Body of pancreas (tissue), 4 donors: ENCODE measurements around the gene NOPCHAP1. TPM values are rescaled to one million over a fixed set of nuclear protein-coding genes. Genes with fewer than 3 reads are reported as not detected.
"Not testable (repeated sequence)": the region's sequence is repeated elsewhere in the genome, so short reads cannot be mapped to it uniquely, and the experiment has no call there.

ENCODE experiments used
- ATAC-seq: fragments of 150-250 bp; one replicate; pipeline ENCODE4 v1.9.1; 2016
- DNase-seq, 4 donors: peaks; one replicate each; pipeline ENCODE4 v3.0.0-alpha.2; 2019
- H3K27ac ChIP-seq, 4 donors: fragments of 200-600 bp; sonication (generic); 1 replicate in 3 of 4; 2 replicates in 1 of 4; pipeline versions ENCODE4 v1.5.1 to v1.6.1; 2016 to 2019; ENCODE audit warnings: mild to moderate bottlenecking in 1 of 4, mixed read lengths in 1 of 4, moderate library complexity in 1 of 4
- H3K27me3 ChIP-seq, 2 donors: fragments of 200-600 bp; sonication (generic); one replicate each; pipeline ENCODE4 v1.6.0; 2016; ENCODE audit warnings: mild to moderate bottlenecking in 1 of 2
- H3K36me3 ChIP-seq, 2 donors: fragments of 200-600 bp; sonication (generic); replicated peaks in 1 of 2; 2 replicates each; pipeline ENCODE4 v1.5.1; 2016; ENCODE audit warnings: low read depth in 2 of 2; ENCODE audit not compliant: insufficient read depth in 1 of 2
- H3K4me1 ChIP-seq: fragments of 200-600 bp; sonication (generic); one replicate; pipeline ENCODE4 v1.6.0; 2016
- H3K4me3 ChIP-seq, 2 donors: fragments of 200-600 bp; sonication (generic); 1 replicate in 1 of 2; 2 replicates in 1 of 2; pipeline ENCODE4 v1.5.1; 2016 to 2019
- H3K9me3 ChIP-seq, 3 donors: fragments of 200-600 bp; sonication (generic); 1 replicate in 2 of 3; 2 replicates in 1 of 3; pipeline ENCODE4 v1.5.1; 2016
- POLR2A ChIP-seq, 3 donors: fragments of 450-650 bp; IDR thresholded peaks; one replicate each; pipeline ENCODE4 v1.6.1; 2016; ENCODE audit warnings: antibody characterized with exemption in 3 of 3, mild to moderate bottlenecking in 2 of 3
- WGBS, 2 donors: methylation state at CpG; one replicate each; pipeline ENCODE4 v1.1.5; 2017; 5-methylcytosine and 5-hydroxymethylcytosine counted together
- intact Hi-C: fragments of 100-400 bp; cut with DNase I; formaldehyde crosslinking; loops from one replicate; pipeline ENCODE4 v1.15.1; 2023
- total RNA-seq, 2 donors: library from RNA; depleted of rRNA; stranded (reverse); fragments of >200 nt; gene quantifications; one replicate each; pipeline ENCODE4 v1.1.0, GENCODE V29; 2016
- TF ChIP-seq, protein P1 (sequence below), 7 experiments: fragments of 450-650 bp in 4 of 7; fragments of 200-600 bp in 3 of 7; sonication (generic) in 3 of 7; IDR thresholded peaks; one replicate each; pipeline ENCODE4 v1.5.1; 2016 to 2019; ENCODE audit warnings: antibody characterized with exemption in 7 of 7

Gene NOPCHAP1
- total RNA-seq, 2 donors from 2014 or later = 5.9 to 6.5 TPM

DNA sequence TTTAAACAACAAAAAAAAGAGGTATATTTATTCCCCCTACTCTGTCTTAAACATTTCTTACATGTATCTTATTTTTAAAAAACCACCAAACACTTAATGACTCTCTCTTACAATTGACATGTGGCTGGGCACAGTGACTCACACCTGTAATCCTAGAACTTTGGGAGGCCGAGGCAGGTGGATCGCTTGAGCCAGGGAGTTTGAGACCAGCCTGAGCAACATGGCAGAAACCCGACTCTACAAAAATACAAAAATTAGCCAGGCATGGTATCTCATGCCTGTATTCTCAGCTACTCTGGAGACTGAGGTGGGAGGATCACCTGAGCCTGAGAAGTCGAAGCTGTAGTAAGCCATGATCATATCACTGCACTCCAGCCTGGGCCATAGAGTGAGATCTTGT is 44.0 kb upstream of the NOPCHAP1 start:
- Histone ChIP-seq H3K36me3 (no peaks in the 10 kb centered on the region), H3K27ac (no peak overlapping the region), H3K4me3 (no peak overlapping the region), H3K27me3 (no peaks in the 10 kb centered on the region), H3K9me3 (no peaks in the 10 kb centered on the region), H3K4me1 (peaks cover 13% of the 10 kb centered on the region)
- TF ChIP-seq, protein P1, sequence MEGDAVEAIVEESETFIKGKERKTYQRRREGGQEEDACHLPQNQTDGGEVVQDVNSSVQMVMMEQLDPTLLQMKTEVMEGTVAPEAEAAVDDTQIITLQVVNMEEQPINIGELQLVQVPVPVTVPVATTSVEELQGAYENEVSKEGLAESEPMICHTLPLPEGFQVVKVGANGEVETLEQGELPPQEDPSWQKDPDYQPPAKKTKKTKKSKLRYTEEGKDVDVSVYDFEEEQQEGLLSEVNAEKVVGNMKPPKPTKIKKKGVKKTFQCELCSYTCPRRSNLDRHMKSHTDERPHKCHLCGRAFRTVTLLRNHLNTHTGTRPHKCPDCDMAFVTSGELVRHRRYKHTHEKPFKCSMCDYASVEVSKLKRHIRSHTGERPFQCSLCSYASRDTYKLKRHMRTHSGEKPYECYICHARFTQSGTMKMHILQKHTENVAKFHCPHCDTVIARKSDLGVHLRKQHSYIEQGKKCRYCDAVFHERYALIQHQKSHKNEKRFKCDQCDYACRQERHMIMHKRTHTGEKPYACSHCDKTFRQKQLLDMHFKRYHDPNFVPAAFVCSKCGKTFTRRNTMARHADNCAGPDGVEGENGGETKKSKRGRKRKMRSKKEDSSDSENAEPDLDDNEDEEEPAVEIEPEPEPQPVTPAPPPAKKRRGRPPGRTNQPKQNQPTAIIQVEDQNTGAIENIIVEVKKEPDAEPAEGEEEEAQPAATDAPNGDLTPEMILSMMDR (IDR thresholded peaks at IDR 0.05) = no peak
- no peak for TF ChIP-seq POLR2A (IDR thresholded peaks at IDR 0.05)
- no peak for DNase-seq
- intact Hi-C loops = no loop called here
- no peak for ATAC-seq
- 93 to 96% methylated on average over 4 of the region's 4 CpGs for WGBS, 2 donors

DNA sequence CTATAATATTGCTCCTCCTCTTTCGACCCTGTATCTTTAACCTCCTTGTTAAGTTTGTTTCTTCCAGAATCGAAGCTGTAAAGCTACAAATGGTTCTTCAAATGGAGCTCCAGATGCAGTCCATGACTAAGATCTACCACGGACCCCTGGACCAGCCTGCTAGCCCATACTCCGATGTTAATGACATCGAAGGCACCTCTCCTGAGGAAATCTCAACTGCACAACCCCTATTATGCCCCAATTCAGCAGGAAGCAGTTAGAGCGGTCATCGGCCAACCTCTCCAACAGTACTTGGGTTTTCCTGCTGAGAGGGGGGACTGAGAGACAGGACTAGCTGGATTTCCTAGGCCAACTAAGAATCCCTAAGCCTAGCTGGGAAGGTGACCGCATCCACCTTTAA is 42.7 kb upstream of the NOPCHAP1 start:
- ATAC-seq, H3K27me3 ChIP-seq, DNase-seq, intact Hi-C loops, H3K27ac ChIP-seq, H3K36me3 ChIP-seq, H3K9me3 ChIP-seq, H3K4me3 ChIP-seq: not testable (repeated sequence)
- WGBS, 2 donors = 95 to 96% methylated on average over 8 of the region's 8 CpGs
- peaks cover 19% of the 10 kb centered on the region for H3K4me1 ChIP-seq

DNA sequence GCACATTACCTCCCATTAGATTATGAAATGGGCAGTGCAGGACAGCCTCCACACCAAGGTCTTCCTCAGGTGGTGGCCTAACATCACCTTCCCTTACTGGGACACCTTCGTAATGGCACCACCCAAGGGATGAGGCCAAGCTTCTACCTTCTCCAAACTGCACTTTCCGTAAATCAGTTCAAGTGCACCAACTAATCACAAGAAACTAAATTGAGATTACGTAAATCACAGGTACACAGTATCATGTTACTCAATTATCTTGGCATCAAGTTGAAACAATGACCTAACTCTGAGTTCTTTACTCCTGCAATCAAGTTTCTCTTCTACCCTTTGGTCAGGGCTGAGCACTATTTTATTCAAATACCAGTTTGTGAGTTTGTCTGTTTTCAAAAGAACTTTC is 41.9 kb upstream of the NOPCHAP1 start:
- Histone ChIP-seq H3K9me3 (no peaks in the 10 kb centered on the region), H3K4me3 (no peak overlapping the region), H3K27me3 (no peaks in the 10 kb centered on the region), H3K27ac (peak overlapping the region in 2 of 4 donors; percentile 55 to 72), H3K36me3 (no peaks in the 10 kb centered on the region), H3K4me1 (peaks cover 24% of the 10 kb centered on the region)
- intact Hi-C loops = no loop called here
- WGBS, 2 donors = 61 to 77% methylated on average over 3 of the region's 3 CpGs
- TF ChIP-seq, protein P1 (IDR thresholded peaks at IDR 0.05) = no peak
- TF ChIP-seq POLR2A (IDR thresholded peaks at IDR 0.05) = no peak
- DNase-seq (no peak), ATAC-seq (peak; percentile 94)

DNA sequence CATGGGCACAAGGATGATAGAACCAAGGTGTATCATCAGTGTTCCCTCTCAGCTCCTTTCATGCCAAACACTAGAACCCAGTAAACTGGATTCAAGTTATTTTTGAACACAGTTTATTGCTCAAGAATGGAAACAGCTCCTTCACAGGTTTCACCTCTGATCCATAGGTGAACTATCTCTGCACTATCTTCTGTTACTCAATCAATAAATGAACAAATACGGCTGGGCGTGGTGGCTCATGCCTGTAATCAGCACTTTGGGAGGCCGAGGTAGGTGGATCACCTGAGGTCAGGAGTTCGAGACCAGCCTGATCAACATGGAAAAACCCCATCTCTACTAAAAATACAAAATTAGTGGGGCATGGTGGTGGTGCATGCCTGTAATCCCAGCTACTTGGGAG is 37.4 kb upstream of the NOPCHAP1 start:
- DNase-seq, H3K27ac ChIP-seq, H3K9me3 ChIP-seq, H3K27me3 ChIP-seq, ATAC-seq, H3K4me3 ChIP-seq, intact Hi-C loops, H3K36me3 ChIP-seq: not testable (repeated sequence)
- peaks cover 51% of the 10 kb centered on the region for H3K4me1 ChIP-seq
- WGBS, 2 donors = 44 to 53% methylated on average over 4 of the region's 4 CpGs

DNA sequence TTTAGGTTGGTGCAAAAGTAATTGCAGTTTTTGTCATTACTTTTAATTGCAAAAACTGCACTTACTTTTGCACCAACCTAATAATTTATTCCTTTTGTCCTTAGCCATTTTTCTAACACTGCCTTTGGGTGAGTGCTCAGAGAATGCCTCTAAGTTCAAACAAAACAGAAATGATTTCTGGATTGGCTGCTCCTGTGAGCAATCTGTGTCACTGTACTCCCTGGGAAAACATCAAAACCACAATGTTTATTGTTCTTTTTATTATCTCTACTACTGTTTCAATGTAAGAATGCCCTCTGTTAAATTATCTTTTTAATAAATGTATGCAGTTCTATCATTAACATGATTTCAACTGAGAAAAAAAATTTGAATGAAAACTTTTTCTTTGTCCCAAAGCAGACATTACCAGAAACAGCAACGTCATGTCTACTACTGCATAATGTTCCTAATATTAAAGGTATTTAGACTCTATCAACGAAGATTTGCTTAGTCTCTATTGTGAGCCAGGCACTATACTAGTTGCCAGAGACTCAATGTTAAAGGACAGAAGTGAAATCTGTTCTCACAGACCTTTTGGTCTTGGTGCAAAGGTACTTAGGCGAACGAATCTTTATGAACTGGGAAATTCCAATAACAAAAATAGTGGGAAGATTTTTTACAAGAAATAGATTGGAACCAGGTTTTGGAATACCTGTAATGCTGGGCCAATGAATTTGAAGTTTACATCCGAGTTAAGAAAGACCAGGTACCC is 34.2 kb upstream of the NOPCHAP1 start:
- TF ChIP-seq, protein P1 (IDR thresholded peaks at IDR 0.05) = no peak
- no peak for TF ChIP-seq POLR2A (IDR thresholded peaks at IDR 0.05)
- H3K27ac ChIP-seq = peak overlapping the region; percentile 74 to 84 (median 77)
- 44 to 61% methylated on average over 5 of the region's 5 CpGs for WGBS, 2 donors
- no peaks in the 10 kb centered on the region for H3K9me3 ChIP-seq
- peaks cover 60% of the 10 kb centered on the region for H3K4me1 ChIP-seq
- ATAC-seq (no peak), DNase-seq (no peak)
- H3K27me3 ChIP-seq = no peaks in the 10 kb centered on the region
- no peak overlapping the region for H3K4me3 ChIP-seq
- intact Hi-C loops = no loop called here
- H3K36me3 ChIP-seq = no peaks in the 10 kb centered on the region

DNA sequence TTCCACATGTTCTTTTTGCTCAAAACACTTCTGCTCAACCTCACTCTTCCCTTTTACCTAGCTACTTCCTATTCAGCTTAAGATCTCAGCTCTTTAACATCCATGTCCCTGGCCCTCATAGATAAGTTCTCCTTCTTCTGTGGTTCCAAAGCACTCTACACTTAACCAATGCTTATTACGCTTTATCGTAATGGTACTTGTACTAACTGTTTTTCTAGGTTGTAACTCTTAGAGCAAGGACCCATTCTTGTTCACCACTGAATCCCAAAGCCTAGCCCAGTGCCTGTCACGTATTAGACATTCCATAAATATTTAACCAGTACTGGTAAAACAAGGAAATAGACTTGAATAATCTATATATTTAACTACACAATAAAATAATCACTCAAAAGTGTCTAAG is 33.3 kb upstream of the NOPCHAP1 start:
- H3K4me3 ChIP-seq = no peak overlapping the region
- DNase-seq = no peak
- no peaks in the 10 kb centered on the region for H3K36me3 ChIP-seq
- peaks cover 63% of the 10 kb centered on the region for H3K4me1 ChIP-seq
- TF ChIP-seq, protein P1 (IDR thresholded peaks at IDR 0.05) = no peak
- TF ChIP-seq POLR2A (IDR thresholded peaks at IDR 0.05) = no peak
- H3K27me3 ChIP-seq = no peaks in the 10 kb centered on the region
- ATAC-seq = peak; percentile 63
- peak overlapping the region; percentile 74 to 84 (median 77) for H3K27ac ChIP-seq
- 35 to 39% methylated on average over 3 of the region's 3 CpGs for WGBS, 2 donors
- intact Hi-C loops = no loop called here
- no peaks in the 10 kb centered on the region for H3K9me3 ChIP-seq
